Neuronal stem cell (in vitro differentiated cells): Measurements from ENCODE around the gene CNTNAP2.

Experiments
- DNase-seq: peaks from one replicate; pipeline ENCODE4 v3.0.0-alpha.2; 2013; ENCODE audit warnings: low spot score
- H2AFZ ChIP-seq: one replicate; pipeline ENCODE4 v1.6.1; 2013; ENCODE audit warnings: mild to moderate bottlenecking, low read length, inconsistent platforms
- H2AK5ac ChIP-seq: 2 replicates; pipeline ENCODE4 v1.6.1; 2013; ENCODE audit warnings: low read depth, mild to moderate bottlenecking, inconsistent platforms, low read length, moderate library complexity, mixed read lengths
- H2BK120ac ChIP-seq: 2 replicates; pipeline ENCODE4 v1.6.1; 2013; ENCODE audit warnings: low read depth, mild to moderate bottlenecking, inconsistent platforms, low read length, moderate library complexity, mixed read lengths
- H2BK12ac ChIP-seq: one replicate; pipeline ENCODE4 v1.6.1; 2013; ENCODE audit warnings: low read length, inconsistent platforms
- H2BK15ac ChIP-seq: 2 replicates; pipeline ENCODE4 v1.6.1; 2013; ENCODE audit warnings: mild to moderate bottlenecking, low read length, inconsistent platforms, mixed read lengths
- H2BK5ac ChIP-seq: one replicate; pipeline ENCODE4 v1.6.1; 2013; ENCODE audit warnings: inconsistent platforms, mild to moderate bottlenecking, low read length, moderate library complexity
- H3K14ac ChIP-seq: one replicate; pipeline ENCODE4 v1.6.1; 2013; ENCODE audit warnings: low read length, inconsistent platforms
- H3K18ac ChIP-seq: 2 replicates; pipeline ENCODE4 v1.6.1; 2013; ENCODE audit warnings: low read length, inconsistent platforms
- H3K23ac ChIP-seq: 2 replicates; pipeline ENCODE4 v1.6.1; 2013; ENCODE audit warnings: low read depth, mild to moderate bottlenecking, mixed read lengths, low read length, inconsistent platforms; ENCODE audit not compliant: poor library complexity
- H3K27ac ChIP-seq: replicated peaks from 3 replicates; pipeline ENCODE4 v1.5.1; 2013; ENCODE audit warnings: low read length, inconsistent platforms
- H3K27me3 ChIP-seq, 3 experiments: 2 replicates each; pipeline ENCODE4 v1.6.1; 2013; ENCODE audit warnings: low read length in 3 of 3, mild to moderate bottlenecking in 2 of 3, inconsistent platforms in 1 of 3, low read depth in 1 of 3, mixed read lengths in 1 of 3, moderate library complexity in 1 of 3; ENCODE audit not compliant: control insufficient read depth in 3 of 3, insufficient read depth in 3 of 3
- H3K36me3 ChIP-seq, 2 donors: replicated peaks in 1 of 2; 2 replicates each; pipeline ENCODE4 v1.6.1; 2013; ENCODE audit warnings: low read length in 2 of 2; ENCODE audit not compliant: control insufficient read depth in 2 of 2, insufficient read depth in 2 of 2
- H3K4ac ChIP-seq: 2 replicates; pipeline ENCODE4 v1.6.1; 2013; ENCODE audit warnings: inconsistent platforms, mild to moderate bottlenecking, low read length, moderate library complexity
- H3K4me1 ChIP-seq, 2 donors: 1 replicate in 1 of 2; 2 replicates in 1 of 2; pipeline ENCODE4 v1.6.1; 2013; ENCODE audit warnings: low read length in 2 of 2, low read depth in 1 of 2; ENCODE audit not compliant: control insufficient read depth in 2 of 2, insufficient read depth in 1 of 2
- H3K4me2 ChIP-seq: one replicate; pipeline ENCODE4 v1.6.1; 2013; ENCODE audit warnings: mild to moderate bottlenecking, low read length, inconsistent platforms; ENCODE audit not compliant: insufficient read depth, poor library complexity, severe bottlenecking
- H3K4me3 ChIP-seq, 2 donors: 2 replicates each; pipeline ENCODE4 v1.5.1; 2013; ENCODE audit warnings: low read length in 2 of 2, mild to moderate bottlenecking in 2 of 2, inconsistent platforms in 1 of 2, moderate library complexity in 1 of 2
- H3K79me1 ChIP-seq: one replicate; pipeline ENCODE4 v1.6.1; 2013; ENCODE audit warnings: low read depth, mild to moderate bottlenecking, inconsistent platforms, low read length, moderate library complexity
- H3K9ac ChIP-seq: one replicate; pipeline ENCODE4 v1.6.1; 2013; ENCODE audit warnings: mild to moderate bottlenecking, low read depth, low read length, inconsistent platforms; ENCODE audit not compliant: poor library complexity
- H3K9me3 ChIP-seq, 2 donors: replicated peaks in 1 of 2; 2 replicates each; pipeline versions ENCODE3 to v1.6.1; 2013; ENCODE audit warnings: low read length in 2 of 2, mild to moderate bottlenecking in 2 of 2, inconsistent platforms in 1 of 2, low read depth in 1 of 2, mixed read lengths in 1 of 2, moderate library complexity in 1 of 2; ENCODE audit not compliant: control insufficient read depth in 2 of 2, insufficient read depth in 1 of 2
- H4K8ac ChIP-seq: one replicate; pipeline ENCODE4 v1.6.1; 2013; ENCODE audit warnings: low read depth, mild to moderate bottlenecking, inconsistent platforms, low read length, moderate library complexity
- H4K91ac ChIP-seq: one replicate; pipeline ENCODE4 v1.6.1; 2013; ENCODE audit warnings: low read length, low read depth, mild to moderate bottlenecking, inconsistent platforms; ENCODE audit not compliant: poor library complexity
- WGBS, 2 donors: extraction: QIAGEN DNeasy Blood & Tissue Kit; methylation state at CpG; one replicate each; pipeline ENCODE4 v1.1.7; 2013; ENCODE audit warnings: missing lambda C conversion rate in 2 of 2, mixed read lengths in 1 of 2; ENCODE audit not compliant: insufficient read length in 2 of 2, insufficient replicate concordance in 1 of 2; ENCODE audit errors: extremely low coverage in 2 of 2; 5-methylcytosine and 5-hydroxymethylcytosine counted together

The CNTNAP2 gene

DNA sequence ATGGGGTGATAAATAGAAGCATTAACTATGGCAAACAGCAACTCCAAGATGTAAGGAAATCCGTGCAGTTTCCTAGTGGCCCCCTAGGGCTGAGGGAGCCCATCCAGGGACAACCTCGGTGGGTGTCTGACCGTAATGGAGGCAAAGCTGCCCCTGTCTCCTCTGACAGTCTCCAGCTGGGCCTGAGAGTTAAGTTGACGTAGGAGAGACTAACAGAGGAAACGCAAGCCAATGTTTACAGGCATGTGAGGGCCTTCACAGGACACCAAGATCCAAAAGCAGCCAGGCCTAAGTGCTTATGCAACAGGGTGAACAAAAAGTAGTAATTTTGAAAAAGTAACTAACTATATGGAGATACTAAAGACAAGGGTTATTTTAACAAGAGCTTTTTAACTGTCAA lies 2144.0 kb downstream of the CNTNAP2 start:
- no peak for DNase-seq
- H4K8ac ChIP-seq = no peak overlapping the region

DNA sequence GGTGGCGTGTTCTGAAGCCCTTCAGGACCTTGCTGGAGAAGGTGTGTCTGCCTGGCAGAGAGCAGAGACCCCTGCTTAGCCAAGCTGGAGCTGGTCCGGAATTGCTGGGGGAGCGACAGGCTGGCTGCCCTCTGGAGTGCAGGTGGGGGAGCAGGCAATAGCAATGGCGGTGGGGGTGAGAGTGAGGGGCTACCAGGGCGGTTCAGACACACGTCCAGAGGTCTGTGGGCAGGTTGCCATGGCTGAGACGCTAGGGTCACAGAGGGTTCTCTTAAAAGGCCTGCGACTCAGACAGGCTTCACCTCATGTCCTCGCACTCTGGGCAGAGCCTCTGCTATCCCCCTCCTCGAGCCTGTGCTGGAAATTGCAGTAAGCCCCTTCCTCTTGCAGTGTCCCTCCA lies 2144.9 kb downstream of the CNTNAP2 start:
- no peak overlapping the region for H2BK120ac ChIP-seq
- no peak overlapping the region for H3K4me2 ChIP-seq
- no peak overlapping the region for H3K4ac ChIP-seq
- H3K9ac ChIP-seq = no peak overlapping the region
- H2BK5ac ChIP-seq = no peak overlapping the region
- no peak for DNase-seq
- no peak overlapping the region for H2BK15ac ChIP-seq
- H3K27me3 ChIP-seq = no peaks in the 10 kb centered on the region
- peaks cover 0 to 1% of the 10 kb centered on the region in 2 donors for H3K4me1 ChIP-seq
- H3K14ac ChIP-seq = peak overlapping the region; percentile 67
- H2AK5ac ChIP-seq = peak overlapping the region; percentile 26
- H3K27ac ChIP-seq = no peak overlapping the region
- no peak overlapping the region for H3K18ac ChIP-seq
- H3K4me3 ChIP-seq = no peak overlapping the region
- H4K91ac ChIP-seq = no peak overlapping the region
- no peaks in the 10 kb centered on the region for H3K79me1 ChIP-seq
- no peak overlapping the region for H2AFZ ChIP-seq
- H4K8ac ChIP-seq = no peak overlapping the region
- no peak overlapping the region for H2BK12ac ChIP-seq
- no CpG with 5 or more reads among the region's 10 CpGs for WGBS, 2 donors
- H3K36me3 ChIP-seq = no peaks in the 10 kb centered on the region
- no peaks in the 10 kb centered on the region for H3K9me3 ChIP-seq
- H3K23ac ChIP-seq = no peak overlapping the region

More for the DNA sequence above, 2144.0 kb downstream of the CNTNAP2 start:
- Histone ChIP-seq H3K4me2 (no peak overlapping the region), H3K27ac (no peak overlapping the region), H2BK15ac (no peak overlapping the region), H2AK5ac (no peak overlapping the region), H3K4me3 (no peak overlapping the region), H3K27me3 (no peaks in the 10 kb centered on the region), H3K4me1 (peaks cover 0 to 1% of the 10 kb centered on the region in 2 donors), H4K91ac (no peak overlapping the region), H3K9ac (no peak overlapping the region), H3K79me1 (no peaks in the 10 kb centered on the region), H2BK12ac (no peak overlapping the region), H3K18ac (no peak overlapping the region), H3K23ac (no peak overlapping the region), H3K9me3 (no peaks in the 10 kb centered on the region), H3K4ac (no peak overlapping the region), H2AFZ (no peak overlapping the region), H2BK5ac (no peak overlapping the region), H2BK120ac (no peak overlapping the region), H3K14ac (no peak overlapping the region), H3K36me3 (no peaks in the 10 kb centered on the region)
- WGBS, 2 donors = no CpG with 5 or more reads among the region's 5 CpGs

GRCh38 chr7:148261996-148262688 lies 2145.5 kb downstream of the CNTNAP2 start:
- Histone ChIP-seq H3K36me3 (no peaks in the 10 kb centered on the region), H2AK5ac (no peak overlapping the region), H3K14ac (no peak overlapping the region), H2BK15ac (no peak overlapping the region), H3K4me1 (peaks cover 0 to 1% of the 10 kb centered on the region in 2 donors), H3K18ac (no peak overlapping the region), H2AFZ (peak overlapping the region; percentile 78), H3K4me3 (no peak overlapping the region), H3K4ac (no peak overlapping the region), H3K4me2 (no peak overlapping the region), H3K23ac (no peak overlapping the region), H4K91ac (no peak overlapping the region), H4K8ac (no peak overlapping the region), H3K9ac (no peak overlapping the region), H3K9me3 (no peaks in the 10 kb centered on the region), H3K27ac (no peak overlapping the region), H3K79me1 (no peaks in the 10 kb centered on the region), H2BK12ac (no peak overlapping the region), H3K27me3 (no peaks in the 10 kb centered on the region), H2BK120ac (no peak overlapping the region), H2BK5ac (no peak overlapping the region)
- peak; percentile 12 for DNase-seq
- WGBS, 2 donors = no CpG with 5 or more reads among the region's 12 CpGs

- no peak overlapping the region for H2BK15ac ChIP-seq
- H3K23ac ChIP-seq = no peak overlapping the region
- H2AFZ ChIP-seq = peak overlapping the region; percentile 78
- H3K27me3 ChIP-seq = no peaks in the 10 kb centered on the region
- H2BK12ac ChIP-seq = no peak overlapping the region
- peak; percentile 68 for DNase-seq
- H4K8ac ChIP-seq = peak overlapping the region; percentile 31
- no peak overlapping the region for H3K4me2 ChIP-seq
- H2BK120ac ChIP-seq = no peak overlapping the region
- no peak overlapping the region for H3K27ac ChIP-seq
- H3K4ac ChIP-seq = no peak overlapping the region
- no peak overlapping the region for H2AK5ac ChIP-seq
- no peaks in the 10 kb centered on the region for H3K79me1 ChIP-seq
- H3K18ac ChIP-seq = peak overlapping the region; percentile 57
- no peak overlapping the region for H3K14ac ChIP-seq
- H3K4me1 ChIP-seq = peaks cover 0 to 1% of the 10 kb centered on the region in 2 donors
- H2BK5ac ChIP-seq = no peak overlapping the region
- H4K91ac ChIP-seq = no peak overlapping the region
- H3K9me3 ChIP-seq = no peaks in the 10 kb centered on the region
- H3K9ac ChIP-seq = no peak overlapping the region
- no peak overlapping the region for H3K4me3 ChIP-seq
- WGBS, 2 donors = no CpG with 5 or more reads among the region's 18 CpGs
- no peaks in the 10 kb centered on the region for H3K36me3 ChIP-seq
Measured at GRCh38 chr7:148262721-148263229, 2146.2 kb downstream of the CNTNAP2 start.
